ENCODE data around the gene FAM216A. TPM values are rescaled to one million over a fixed set of nuclear protein-coding genes. Genes with fewer than 3 reads are reported as not detected.
A peak's percentile ranks its signal among the peaks of the same experiment; 100 is the strongest.
"Not testable (repeated sequence)": the region's sequence is repeated elsewhere in the genome, so short reads cannot be mapped to it uniquely, and the experiment has no call there.

Gene FAM216A
- polyA plus RNA-seq, 1 experiment = 13.0 TPM

DNA sequence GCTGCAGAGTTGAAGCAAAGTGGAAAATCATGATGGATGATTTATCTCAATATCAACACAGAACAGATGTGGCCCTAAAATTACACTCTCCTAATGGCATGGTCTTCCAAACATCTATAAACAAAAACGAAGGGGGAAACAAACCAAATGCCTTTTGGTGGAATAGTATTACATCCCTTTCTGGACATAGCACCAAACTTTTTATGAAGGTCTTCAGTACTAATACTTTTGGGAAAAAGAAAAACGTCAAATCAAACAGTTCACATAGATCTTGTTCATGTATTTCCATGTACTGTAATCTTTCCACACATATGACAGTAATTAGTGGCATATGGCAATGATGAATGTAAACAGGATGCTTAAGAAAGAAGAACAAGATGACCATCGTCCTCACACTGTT lies 42.2 kb upstream of the FAM216A start:
- CTCF ChIA-PET = no interaction called here

GRCh38 chr12:110429676-110430075 lies 39.0 kb upstream of the FAM216A start:
- DNase-seq (ENCODE audit: low read depth); H3K4me3 ChIP-seq (ENCODE audit: low read depth, low read length); CTCF ChIA-PET; H3K27me3 ChIP-seq (ENCODE audit: control insufficient read depth, insufficient read depth, low read length); POLR2A ChIA-PET; H3K36me3 ChIP-seq (ENCODE audit: control insufficient read depth, insufficient read depth, low read length): not testable (repeated sequence)

More for the DNA sequence above, 42.2 kb upstream of the FAM216A start:
- no peak overlapping the region for H3K4me3 ChIP-seq (ENCODE audit: low read depth, low read length)
- peak; percentile 35 for DNase-seq (ENCODE audit: low read depth)
- H3K36me3 ChIP-seq (ENCODE audit: control insufficient read depth, insufficient read depth, low read length) = no peaks in the 10 kb centered on the region
- POLR2A ChIA-PET = interaction anchor here (1.2 kb wide), 1 partner anchor 322 kb away, joined by 3 read pairs; no protein-coding TSS in a partner anchor
- TF ChIP-seq, protein P1, sequence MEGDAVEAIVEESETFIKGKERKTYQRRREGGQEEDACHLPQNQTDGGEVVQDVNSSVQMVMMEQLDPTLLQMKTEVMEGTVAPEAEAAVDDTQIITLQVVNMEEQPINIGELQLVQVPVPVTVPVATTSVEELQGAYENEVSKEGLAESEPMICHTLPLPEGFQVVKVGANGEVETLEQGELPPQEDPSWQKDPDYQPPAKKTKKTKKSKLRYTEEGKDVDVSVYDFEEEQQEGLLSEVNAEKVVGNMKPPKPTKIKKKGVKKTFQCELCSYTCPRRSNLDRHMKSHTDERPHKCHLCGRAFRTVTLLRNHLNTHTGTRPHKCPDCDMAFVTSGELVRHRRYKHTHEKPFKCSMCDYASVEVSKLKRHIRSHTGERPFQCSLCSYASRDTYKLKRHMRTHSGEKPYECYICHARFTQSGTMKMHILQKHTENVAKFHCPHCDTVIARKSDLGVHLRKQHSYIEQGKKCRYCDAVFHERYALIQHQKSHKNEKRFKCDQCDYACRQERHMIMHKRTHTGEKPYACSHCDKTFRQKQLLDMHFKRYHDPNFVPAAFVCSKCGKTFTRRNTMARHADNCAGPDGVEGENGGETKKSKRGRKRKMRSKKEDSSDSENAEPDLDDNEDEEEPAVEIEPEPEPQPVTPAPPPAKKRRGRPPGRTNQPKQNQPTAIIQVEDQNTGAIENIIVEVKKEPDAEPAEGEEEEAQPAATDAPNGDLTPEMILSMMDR (IDR thresholded peaks at IDR 0.05; ENCODE audit: insufficient read depth, low read depth, low read length) = no peak
- H3K27me3 ChIP-seq (ENCODE audit: control insufficient read depth, insufficient read depth, low read length) = no peaks in the 10 kb centered on the region

GRCh38 chr12:110431957-110432587 lies 36.6 kb upstream of the FAM216A start:
- ChIA-PET CTCF (interaction anchor here (0.7 to 1.8 kb wide), 27 partner anchors 7 to 503 kb away, joined by 3 to 38 read pairs (median 4); partner anchors contain the start of gene ARPC3), POLR2A (interaction anchor here (1.0 kb wide), 2 partner anchors 148 to 359 kb away, joined by 7 to 23 read pairs; no protein-coding TSS in a partner anchor)
- DNase-seq (ENCODE audit: low read depth) = no peak
- H3K4me3 ChIP-seq (ENCODE audit: low read depth, low read length) = peak overlapping the region; percentile 40; the same call in 1 of the 2 replicates
- peaks cover 4% of the 10 kb centered on the region for H3K36me3 ChIP-seq (ENCODE audit: control insufficient read depth, insufficient read depth, low read length)
- H3K27me3 ChIP-seq (ENCODE audit: control insufficient read depth, insufficient read depth, low read length) = no peaks in the 10 kb centered on the region
- TF ChIP-seq, protein P1 (IDR thresholded peaks at IDR 0.05; ENCODE audit: insufficient read depth, low read depth, low read length) = no peak

- no peaks in the 10 kb centered on the region for H3K27me3 ChIP-seq (ENCODE audit: control insufficient read depth, insufficient read depth, low read length)
- ChIA-PET POLR2A (no interaction called here), CTCF (interaction anchor here (0.6 kb wide), 1 partner anchor 78 kb away, joined by 4 read pairs; no protein-coding TSS in a partner anchor)
- DNase-seq (ENCODE audit: low read depth) = no peak
- TF ChIP-seq, protein P1 (IDR thresholded peaks at IDR 0.05; ENCODE audit: insufficient read depth, low read depth, low read length) = no peak
- no peak overlapping the region for H3K4me3 ChIP-seq (ENCODE audit: low read depth, low read length)
- peaks cover 13% of the 10 kb centered on the region for H3K36me3 ChIP-seq (ENCODE audit: control insufficient read depth, insufficient read depth, low read length)
Observed at GRCh38 chr12:110436231-110436630, 32.4 kb upstream of the FAM216A start.

DNA sequence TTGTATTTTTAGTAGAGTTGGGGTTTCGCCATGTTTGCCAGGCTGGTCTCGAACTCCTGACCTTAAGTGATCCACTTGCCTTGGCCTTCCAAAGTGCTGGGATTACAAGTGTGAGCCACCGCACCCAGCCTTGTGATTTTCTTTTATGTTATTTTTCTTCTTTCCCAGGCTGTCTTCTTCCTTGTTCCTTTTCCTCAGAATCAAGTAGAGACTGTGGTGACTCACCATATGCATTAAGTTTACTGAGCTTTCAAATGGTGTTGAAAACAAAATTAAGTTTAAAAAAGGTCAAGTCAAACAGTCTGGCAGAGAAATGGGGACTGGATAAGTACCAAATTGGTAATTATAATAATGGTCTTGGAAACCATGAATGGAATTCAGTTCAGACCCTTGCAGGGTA lies 24.2 kb upstream of the FAM216A start:
- DNase-seq (ENCODE audit: low read depth) = no peak
- Histone ChIP-seq H3K4me3 (ENCODE audit: low read depth, low read length) (no peak overlapping the region), H3K27me3 (ENCODE audit: control insufficient read depth, insufficient read depth, low read length) (no peaks in the 10 kb centered on the region), H3K36me3 (ENCODE audit: control insufficient read depth, insufficient read depth, low read length) (peaks cover 9% of the 10 kb centered on the region)
- TF ChIP-seq, protein P1 (IDR thresholded peaks at IDR 0.05; ENCODE audit: insufficient read depth, low read depth, low read length) = no peak
- POLR2A ChIA-PET = no interaction called here
- CTCF ChIA-PET = interaction anchor here (1.5 kb wide), 1 partner anchor 13 kb away, joined by 5 read pairs; no protein-coding TSS in a partner anchor
